Colonic mucosa (tissue), 4 donors: ENCODE data around the gene GALNT15. TPM values are rescaled to one million over a fixed set of nuclear protein-coding genes. Genes with fewer than 3 reads are reported as not detected.

Source experiments
- DNase-seq: peaks from one replicate; pipeline ENCODE4 v3.0.0-alpha.2; 2020
- H3K27ac ChIP-seq: fragments of 200-600 bp; one replicate; pipeline ENCODE4 v1.8.0; 2021
- H3K27me3 ChIP-seq: fragments of 200-600 bp; one replicate; pipeline ENCODE4 v1.8.0; 2021
- H3K36me3 ChIP-seq: fragments of 200-600 bp; one replicate; pipeline ENCODE4 v1.8.0; 2021
- H3K4me1 ChIP-seq: fragments of 200-600 bp; one replicate; pipeline ENCODE4 v1.8.0; 2021; ENCODE audit warnings: mild to moderate bottlenecking
- H3K4me3 ChIP-seq: fragments of 200-600 bp; one replicate; pipeline ENCODE4 v1.8.0; 2021
- H3K9ac ChIP-seq, 2 donors: one replicate each; pipeline ENCODE4 v1.7.0; 2013; ENCODE audit warnings: control low read depth in 2 of 2, low read depth in 2 of 2, low read length in 2 of 2
- H3K9me3 ChIP-seq: fragments of 200-600 bp; one replicate; pipeline ENCODE4 v1.8.0; 2021
- intact Hi-C: fragments of 100-400 bp; cut with DNase I; formaldehyde crosslinking; loops from one replicate; pipeline ENCODE4 v1.14.1; 2022
- total RNA-seq, 2 donors: library from RNA; stranded (reverse); fragmentation: NEBNext Ultra II Directional in 1 of 2; extraction: Animal tissue kit (Norgen Biotek cat#: 25700) in 1 of 2; gene quantifications; one replicate each; pipeline ENCODE4 v1.2.1, GENCODE V29; 2021
- TF ChIP-seq, protein P1 (sequence below): fragments of 200-600 bp; IDR thresholded peaks from one replicate; pipeline ENCODE4 v1.8.0; 2022; ENCODE audit warnings: antibody characterized with exemption, mild to moderate bottlenecking
- donor health status: healthy.
- donor health status: DM: no; HTN: no; CAD: no.
- donor health status: DM: no; HTN: no; CAD: no.

The GALNT15 gene
- total RNA-seq, 2 donors from 2014 or later = 2.1 to 4.5 TPM

DNA sequence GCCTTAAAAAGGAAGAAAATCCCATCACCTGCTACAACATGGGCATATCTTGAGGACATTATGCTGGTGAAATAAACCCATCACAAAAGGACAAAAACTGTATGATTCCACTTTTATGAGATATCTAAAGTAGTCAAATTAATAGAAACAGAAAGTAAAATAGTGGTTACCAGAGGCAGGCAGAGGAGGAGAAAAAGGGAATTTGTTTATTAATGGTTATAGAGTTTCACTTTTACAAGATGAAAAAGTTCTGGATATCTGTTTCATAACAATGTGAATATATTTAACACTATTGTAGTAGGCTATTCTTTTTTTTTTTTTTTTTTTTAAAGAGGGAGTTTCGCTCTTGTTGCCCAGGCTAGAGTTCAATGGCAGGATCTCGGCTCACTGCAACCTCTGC lies 49.8 kb downstream of the GALNT15 start:
- intact Hi-C loops = no loop called here
- Histone ChIP-seq H3K36me3 (no peaks in the 10 kb centered on the region), H3K9ac (no peak overlapping the region), H3K27ac (no peak overlapping the region), H3K9me3 (no peaks in the 10 kb centered on the region), H3K4me1 (no peaks in the 10 kb centered on the region), H3K27me3 (no peaks in the 10 kb centered on the region), H3K4me3 (no peak overlapping the region)
- TF ChIP-seq, protein P1, sequence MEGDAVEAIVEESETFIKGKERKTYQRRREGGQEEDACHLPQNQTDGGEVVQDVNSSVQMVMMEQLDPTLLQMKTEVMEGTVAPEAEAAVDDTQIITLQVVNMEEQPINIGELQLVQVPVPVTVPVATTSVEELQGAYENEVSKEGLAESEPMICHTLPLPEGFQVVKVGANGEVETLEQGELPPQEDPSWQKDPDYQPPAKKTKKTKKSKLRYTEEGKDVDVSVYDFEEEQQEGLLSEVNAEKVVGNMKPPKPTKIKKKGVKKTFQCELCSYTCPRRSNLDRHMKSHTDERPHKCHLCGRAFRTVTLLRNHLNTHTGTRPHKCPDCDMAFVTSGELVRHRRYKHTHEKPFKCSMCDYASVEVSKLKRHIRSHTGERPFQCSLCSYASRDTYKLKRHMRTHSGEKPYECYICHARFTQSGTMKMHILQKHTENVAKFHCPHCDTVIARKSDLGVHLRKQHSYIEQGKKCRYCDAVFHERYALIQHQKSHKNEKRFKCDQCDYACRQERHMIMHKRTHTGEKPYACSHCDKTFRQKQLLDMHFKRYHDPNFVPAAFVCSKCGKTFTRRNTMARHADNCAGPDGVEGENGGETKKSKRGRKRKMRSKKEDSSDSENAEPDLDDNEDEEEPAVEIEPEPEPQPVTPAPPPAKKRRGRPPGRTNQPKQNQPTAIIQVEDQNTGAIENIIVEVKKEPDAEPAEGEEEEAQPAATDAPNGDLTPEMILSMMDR = no peak
- no peak for DNase-seq

DNA sequence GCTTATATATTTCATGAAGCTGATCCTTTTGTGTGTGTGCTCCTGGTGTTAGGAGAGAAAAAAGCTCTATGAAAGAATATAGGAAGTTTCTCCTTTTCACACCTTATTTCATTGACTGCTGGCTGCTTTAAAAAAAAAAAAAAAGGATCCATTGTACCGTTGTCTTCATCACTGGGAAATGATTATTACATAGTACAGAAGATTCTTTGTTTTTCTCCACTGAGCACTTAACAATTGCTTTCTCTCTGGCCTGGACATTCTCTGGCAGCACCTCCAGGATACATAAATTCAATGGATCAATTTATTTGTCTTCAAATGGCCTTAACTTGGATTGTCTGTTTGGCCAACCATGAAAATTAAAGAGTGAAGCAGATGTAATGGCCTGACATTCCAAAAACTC lies 53.1 kb downstream of the GALNT15 start:
- DNase-seq = no peak
- Histone ChIP-seq H3K36me3 (no peaks in the 10 kb centered on the region), H3K27me3 (no peaks in the 10 kb centered on the region), H3K27ac (no peak overlapping the region), H3K9me3 (no peaks in the 10 kb centered on the region), H3K4me1 (no peaks in the 10 kb centered on the region), H3K4me3 (no peak overlapping the region), H3K9ac (no peak overlapping the region)
- intact Hi-C loops = no loop called here
- TF ChIP-seq, protein P1 = no peak

DNA sequence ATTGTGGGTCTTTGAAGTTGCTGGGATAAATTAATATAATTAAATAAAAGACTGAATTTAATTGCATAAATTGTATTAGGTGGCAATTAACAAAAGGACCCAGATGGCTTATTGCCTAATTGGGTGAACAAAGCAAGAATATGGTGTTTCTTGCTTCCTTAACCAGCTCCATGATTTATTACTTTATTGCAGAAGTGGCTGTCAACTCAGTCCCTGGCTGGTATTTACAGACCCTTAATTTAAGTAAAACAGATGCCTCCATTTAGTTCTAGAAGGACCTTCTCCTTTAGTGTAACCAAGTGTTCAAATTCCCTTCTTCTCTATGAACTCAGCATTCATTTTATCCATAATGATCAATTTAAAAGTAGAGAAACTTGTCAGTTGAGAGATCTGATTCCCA lies 55.2 kb downstream of the GALNT15 start:
- H3K27ac ChIP-seq = no peak overlapping the region
- H3K9me3 ChIP-seq = no peaks in the 10 kb centered on the region
- H3K36me3 ChIP-seq = no peaks in the 10 kb centered on the region
- H3K9ac ChIP-seq = no peak overlapping the region
- intact Hi-C loops = no loop called here
- no peaks in the 10 kb centered on the region for H3K27me3 ChIP-seq
- H3K4me1 ChIP-seq = no peaks in the 10 kb centered on the region
- DNase-seq = no peak
- TF ChIP-seq, protein P1 = no peak
- H3K4me3 ChIP-seq = no peak overlapping the region

DNA sequence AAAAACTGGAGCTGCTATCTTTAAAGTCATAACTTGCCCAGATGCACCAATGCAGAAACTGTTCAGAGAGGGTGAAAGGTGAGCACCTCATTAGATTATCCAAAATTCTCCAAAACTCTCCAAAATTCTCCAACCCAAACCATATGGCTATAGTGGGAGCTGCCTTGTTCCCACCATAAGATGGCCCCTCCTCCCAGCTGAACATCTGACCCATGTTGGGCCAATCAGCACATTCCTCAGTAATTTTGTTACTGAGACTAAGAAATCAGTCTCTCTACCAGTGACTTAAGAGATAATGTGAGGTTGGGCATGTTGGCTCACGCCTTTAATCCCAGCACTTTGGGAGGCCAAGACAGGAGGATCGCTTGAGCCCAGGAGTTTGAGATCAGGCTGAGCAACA lies 57.5 kb downstream of the GALNT15 start:
- Histone ChIP-seq H3K27ac (no peak overlapping the region), H3K9me3 (no peaks in the 10 kb centered on the region), H3K36me3 (no peaks in the 10 kb centered on the region), H3K4me1 (no peaks in the 10 kb centered on the region), H3K27me3 (no peaks in the 10 kb centered on the region), H3K4me3 (no peak overlapping the region), H3K9ac (no peak overlapping the region)
- no peak for DNase-seq
- TF ChIP-seq, protein P1 = no peak
- intact Hi-C loops = no loop called here

DNA sequence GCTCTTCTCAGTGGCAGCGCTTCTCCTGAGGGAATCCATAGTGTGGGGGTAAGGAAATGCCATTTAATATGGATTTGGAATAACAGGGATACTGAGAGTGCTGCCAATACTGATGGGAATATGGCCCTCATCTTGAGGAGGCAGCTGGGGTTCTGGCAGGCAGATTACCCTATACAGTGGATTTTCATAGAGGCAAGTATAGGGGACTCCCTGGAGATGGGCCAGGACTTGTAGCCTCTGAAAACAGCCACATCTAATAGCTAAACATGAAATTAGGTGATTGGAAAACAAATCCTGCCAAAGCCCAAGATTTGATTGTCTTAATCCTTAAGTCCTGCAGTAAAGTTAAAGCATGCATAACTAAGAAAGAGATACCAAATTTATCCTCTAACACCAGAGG lies 59.3 kb downstream of the GALNT15 start:
- Histone ChIP-seq H3K36me3 (no peaks in the 10 kb centered on the region), H3K27ac (no peak overlapping the region), H3K4me1 (no peaks in the 10 kb centered on the region), H3K9ac (no peak overlapping the region), H3K27me3 (no peaks in the 10 kb centered on the region), H3K4me3 (no peak overlapping the region), H3K9me3 (no peaks in the 10 kb centered on the region)
- DNase-seq = no peak
- TF ChIP-seq, protein P1 = no peak
- intact Hi-C loops = no loop called here

DNA sequence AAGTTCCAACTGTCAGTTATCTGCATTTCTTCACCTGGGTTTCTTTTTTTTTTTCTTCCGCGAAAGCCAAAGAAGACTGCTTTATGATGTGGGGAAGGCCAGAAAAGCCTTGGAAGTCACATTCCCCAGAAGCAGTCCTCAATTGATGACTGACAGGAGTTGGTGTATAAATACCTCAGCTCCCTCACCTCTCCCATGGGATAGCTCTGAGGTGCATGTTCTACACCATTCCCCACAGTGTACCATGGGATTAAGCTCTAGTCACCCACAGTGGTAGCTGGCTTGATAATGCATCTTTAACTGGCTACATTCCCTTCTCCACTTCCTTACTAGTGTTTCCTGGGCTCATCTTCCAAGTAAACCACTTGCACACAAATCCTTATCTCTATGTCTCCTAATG lies 59.8 kb downstream of the GALNT15 start:
- Histone ChIP-seq H3K4me1 (no peaks in the 10 kb centered on the region), H3K27ac (no peak overlapping the region), H3K9me3 (no peaks in the 10 kb centered on the region), H3K4me3 (no peak overlapping the region), H3K36me3 (no peaks in the 10 kb centered on the region), H3K27me3 (no peaks in the 10 kb centered on the region), H3K9ac (no peak overlapping the region)
- no peak for DNase-seq
- intact Hi-C loops = no loop called here
- TF ChIP-seq, protein P1 = no peak
